ENCODE results near the gene ZC3H7A. TPM values are rescaled to one million over a fixed set of nuclear protein-coding genes. Genes with fewer than 3 reads are reported as not detected.

ZC3H7A gene
- total and polyA plus RNA-seq, 2 of the 8 experiments (the other 6 are each of a cell fraction or from before 2014, with no cell fraction given), result 32.0 to 55.9 TPM

DNA sequence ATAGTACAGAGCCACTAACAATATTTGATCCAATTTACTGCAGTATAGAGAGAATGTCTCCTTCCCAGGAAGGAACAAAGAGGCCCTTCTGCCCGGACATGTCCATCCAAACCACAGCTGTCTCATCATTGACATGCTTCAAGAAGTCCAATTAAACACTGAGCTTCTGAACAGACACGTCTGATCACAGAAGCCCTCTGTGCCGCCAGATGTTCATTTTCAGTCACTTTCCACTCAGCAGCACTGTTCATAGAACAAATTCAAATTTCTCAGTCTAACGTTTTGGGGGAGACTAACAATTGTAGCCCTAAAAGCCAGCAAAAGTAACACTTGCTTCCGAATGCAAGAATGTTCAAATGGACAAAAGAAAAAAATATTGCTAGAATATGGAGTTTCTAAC lies 15.3 kb downstream of the ZC3H7A start (continued):
- TF ChIP-seq, protein P1, sequence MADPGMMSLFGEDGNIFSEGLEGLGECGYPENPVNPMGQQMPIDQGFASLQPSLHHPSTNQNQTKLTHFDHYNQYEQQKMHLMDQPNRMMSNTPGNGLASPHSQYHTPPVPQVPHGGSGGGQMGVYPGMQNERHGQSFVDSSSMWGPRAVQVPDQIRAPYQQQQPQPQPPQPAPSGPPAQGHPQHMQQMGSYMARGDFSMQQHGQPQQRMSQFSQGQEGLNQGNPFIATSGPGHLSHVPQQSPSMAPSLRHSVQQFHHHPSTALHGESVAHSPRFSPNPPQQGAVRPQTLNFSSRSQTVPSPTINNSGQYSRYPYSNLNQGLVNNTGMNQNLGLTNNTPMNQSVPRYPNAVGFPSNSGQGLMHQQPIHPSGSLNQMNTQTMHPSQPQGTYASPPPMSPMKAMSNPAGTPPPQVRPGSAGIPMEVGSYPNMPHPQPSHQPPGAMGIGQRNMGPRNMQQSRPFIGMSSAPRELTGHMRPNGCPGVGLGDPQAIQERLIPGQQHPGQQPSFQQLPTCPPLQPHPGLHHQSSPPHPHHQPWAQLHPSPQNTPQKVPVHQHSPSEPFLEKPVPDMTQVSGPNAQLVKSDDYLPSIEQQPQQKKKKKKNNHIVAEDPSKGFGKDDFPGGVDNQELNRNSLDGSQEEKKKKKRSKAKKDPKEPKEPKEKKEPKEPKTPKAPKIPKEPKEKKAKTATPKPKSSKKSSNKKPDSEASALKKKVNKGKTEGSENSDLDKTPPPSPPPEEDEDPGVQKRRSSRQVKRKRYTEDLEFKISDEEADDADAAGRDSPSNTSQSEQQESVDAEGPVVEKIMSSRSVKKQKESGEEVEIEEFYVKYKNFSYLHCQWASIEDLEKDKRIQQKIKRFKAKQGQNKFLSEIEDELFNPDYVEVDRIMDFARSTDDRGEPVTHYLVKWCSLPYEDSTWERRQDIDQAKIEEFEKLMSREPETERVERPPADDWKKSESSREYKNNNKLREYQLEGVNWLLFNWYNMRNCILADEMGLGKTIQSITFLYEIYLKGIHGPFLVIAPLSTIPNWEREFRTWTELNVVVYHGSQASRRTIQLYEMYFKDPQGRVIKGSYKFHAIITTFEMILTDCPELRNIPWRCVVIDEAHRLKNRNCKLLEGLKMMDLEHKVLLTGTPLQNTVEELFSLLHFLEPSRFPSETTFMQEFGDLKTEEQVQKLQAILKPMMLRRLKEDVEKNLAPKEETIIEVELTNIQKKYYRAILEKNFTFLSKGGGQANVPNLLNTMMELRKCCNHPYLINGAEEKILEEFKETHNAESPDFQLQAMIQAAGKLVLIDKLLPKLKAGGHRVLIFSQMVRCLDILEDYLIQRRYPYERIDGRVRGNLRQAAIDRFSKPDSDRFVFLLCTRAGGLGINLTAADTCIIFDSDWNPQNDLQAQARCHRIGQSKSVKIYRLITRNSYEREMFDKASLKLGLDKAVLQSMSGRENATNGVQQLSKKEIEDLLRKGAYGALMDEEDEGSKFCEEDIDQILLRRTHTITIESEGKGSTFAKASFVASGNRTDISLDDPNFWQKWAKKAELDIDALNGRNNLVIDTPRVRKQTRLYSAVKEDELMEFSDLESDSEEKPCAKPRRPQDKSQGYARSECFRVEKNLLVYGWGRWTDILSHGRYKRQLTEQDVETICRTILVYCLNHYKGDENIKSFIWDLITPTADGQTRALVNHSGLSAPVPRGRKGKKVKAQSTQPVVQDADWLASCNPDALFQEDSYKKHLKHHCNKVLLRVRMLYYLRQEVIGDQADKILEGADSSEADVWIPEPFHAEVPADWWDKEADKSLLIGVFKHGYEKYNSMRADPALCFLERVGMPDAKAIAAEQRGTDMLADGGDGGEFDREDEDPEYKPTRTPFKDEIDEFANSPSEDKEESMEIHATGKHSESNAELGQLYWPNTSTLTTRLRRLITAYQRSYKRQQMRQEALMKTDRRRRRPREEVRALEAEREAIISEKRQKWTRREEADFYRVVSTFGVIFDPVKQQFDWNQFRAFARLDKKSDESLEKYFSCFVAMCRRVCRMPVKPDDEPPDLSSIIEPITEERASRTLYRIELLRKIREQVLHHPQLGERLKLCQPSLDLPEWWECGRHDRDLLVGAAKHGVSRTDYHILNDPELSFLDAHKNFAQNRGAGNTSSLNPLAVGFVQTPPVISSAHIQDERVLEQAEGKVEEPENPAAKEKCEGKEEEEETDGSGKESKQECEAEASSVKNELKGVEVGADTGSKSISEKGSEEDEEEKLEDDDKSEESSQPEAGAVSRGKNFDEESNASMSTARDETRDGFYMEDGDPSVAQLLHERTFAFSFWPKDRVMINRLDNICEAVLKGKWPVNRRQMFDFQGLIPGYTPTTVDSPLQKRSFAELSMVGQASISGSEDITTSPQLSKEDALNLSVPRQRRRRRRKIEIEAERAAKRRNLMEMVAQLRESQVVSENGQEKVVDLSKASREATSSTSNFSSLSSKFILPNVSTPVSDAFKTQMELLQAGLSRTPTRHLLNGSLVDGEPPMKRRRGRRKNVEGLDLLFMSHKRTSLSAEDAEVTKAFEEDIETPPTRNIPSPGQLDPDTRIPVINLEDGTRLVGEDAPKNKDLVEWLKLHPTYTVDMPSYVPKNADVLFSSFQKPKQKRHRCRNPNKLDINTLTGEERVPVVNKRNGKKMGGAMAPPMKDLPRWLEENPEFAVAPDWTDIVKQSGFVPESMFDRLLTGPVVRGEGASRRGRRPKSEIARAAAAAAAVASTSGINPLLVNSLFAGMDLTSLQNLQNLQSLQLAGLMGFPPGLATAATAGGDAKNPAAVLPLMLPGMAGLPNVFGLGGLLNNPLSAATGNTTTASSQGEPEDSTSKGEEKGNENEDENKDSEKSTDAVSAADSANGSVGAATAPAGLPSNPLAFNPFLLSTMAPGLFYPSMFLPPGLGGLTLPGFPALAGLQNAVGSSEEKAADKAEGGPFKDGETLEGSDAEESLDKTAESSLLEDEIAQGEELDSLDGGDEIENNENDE (IDR thresholded peaks at IDR 0.05; ENCODE audit: insufficient replicate concordance, low read length), result no peak
- TF ChIP-seq, protein P2, sequence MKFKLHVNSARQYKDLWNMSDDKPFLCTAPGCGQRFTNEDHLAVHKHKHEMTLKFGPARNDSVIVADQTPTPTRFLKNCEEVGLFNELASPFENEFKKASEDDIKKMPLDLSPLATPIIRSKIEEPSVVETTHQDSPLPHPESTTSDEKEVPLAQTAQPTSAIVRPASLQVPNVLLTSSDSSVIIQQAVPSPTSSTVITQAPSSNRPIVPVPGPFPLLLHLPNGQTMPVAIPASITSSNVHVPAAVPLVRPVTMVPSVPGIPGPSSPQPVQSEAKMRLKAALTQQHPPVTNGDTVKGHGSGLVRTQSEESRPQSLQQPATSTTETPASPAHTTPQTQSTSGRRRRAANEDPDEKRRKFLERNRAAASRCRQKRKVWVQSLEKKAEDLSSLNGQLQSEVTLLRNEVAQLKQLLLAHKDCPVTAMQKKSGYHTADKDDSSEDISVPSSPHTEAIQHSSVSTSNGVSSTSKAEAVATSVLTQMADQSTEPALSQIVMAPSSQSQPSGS (IDR thresholded peaks at IDR 0.05; ENCODE audit: low read length), result no peak
- TF ChIP-seq, protein P3, sequence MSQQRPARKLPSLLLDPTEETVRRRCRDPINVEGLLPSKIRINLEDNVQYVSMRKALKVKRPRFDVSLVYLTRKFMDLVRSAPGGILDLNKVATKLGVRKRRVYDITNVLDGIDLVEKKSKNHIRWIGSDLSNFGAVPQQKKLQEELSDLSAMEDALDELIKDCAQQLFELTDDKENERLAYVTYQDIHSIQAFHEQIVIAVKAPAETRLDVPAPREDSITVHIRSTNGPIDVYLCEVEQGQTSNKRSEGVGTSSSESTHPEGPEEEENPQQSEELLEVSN (IDR thresholded peaks at IDR 0.05), result no peak
- TF ChIP-seq SIX5 (IDR thresholded peaks at IDR 0.05; ENCODE audit: low read depth, low read length) (no peak), KDM1A (IDR thresholded peaks at IDR 0.05; ENCODE audit: borderline replicate concordance, low read length) (no peak), CTBP2 (IDR thresholded peaks at IDR 0.05; ENCODE audit: borderline replicate concordance, insufficient read depth, insufficient read length, low read length) (no peak)
